Renal pelvis (tissue), 4 donors: Measurements from ENCODE around the gene PPP1R1B. TPM values are rescaled to one million over a fixed set of nuclear protein-coding genes. Genes with fewer than 3 reads are reported as not detected.
A peak's percentile ranks its signal among the peaks of the same experiment; 100 is the strongest.

ENCODE experiments used
- DNase-seq: peaks from one replicate; pipeline ENCODE4 v3.0.0-alpha.2; 2013
- polyA plus RNA-seq, 3 donors: library from polyadenylated mRNA; unstranded; fragments of 120-200 nt; gene quantifications; one replicate each; pipeline ENCODE4 v1.2.1, GENCODE V29; 2013; ENCODE audit not compliant: insufficient read length in 3 of 3

Gene PPP1R1B
- polyA plus RNA-seq, 3 donors: 9.1 to 13.6 (median 12.2) TPM

- no peak for DNase-seq
Measured at GRCh38 chr17:39612291-39612894, 14.4 kb upstream of the PPP1R1B start.

- DNase-seq: no peak
Measured at GRCh38 chr17:39612935-39613464, 13.8 kb upstream of the PPP1R1B start.

GRCh38 chr17:39614545-39615157 lies 12.1 kb upstream of the PPP1R1B start:
- no peak for DNase-seq

GRCh38 chr17:39615434-39615833 lies 11.3 kb upstream of the PPP1R1B start:
- DNase-seq: no peak

GRCh38 chr17:39617100-39617445 lies 9.7 kb upstream of the PPP1R1B start:
- DNase-seq: no peak

GRCh38 chr17:39617446-39618245 lies 9.1 kb upstream of the PPP1R1B start:
- peak; percentile 54 for DNase-seq

GRCh38 chr17:39618246-39618913 lies 8.4 kb upstream of the PPP1R1B start:
- DNase-seq: no peak

- no peak for DNase-seq
Measured at GRCh38 chr17:39618956-39619785, 7.6 kb upstream of the PPP1R1B start.

- DNase-seq: no peak
Measured at GRCh38 chr17:39619786-39620101, 7.0 kb upstream of the PPP1R1B start.

GRCh38 chr17:39621523-39622379 lies 5.0 kb upstream of the PPP1R1B start:
- peak; percentile 81 for DNase-seq

- no peak for DNase-seq
Measured at GRCh38 chr17:39622380-39623006, 4.3 kb upstream of the PPP1R1B start.

- DNase-seq: peak; percentile 56
Measured at GRCh38 chr17:39623356-39623950, 3.3 kb upstream of the PPP1R1B start.

GRCh38 chr17:39624313-39624712 lies 2.4 kb upstream of the PPP1R1B start:
- DNase-seq: no peak

- no peak for DNase-seq
Measured at GRCh38 chr17:39625198-39625785, 1.5 kb upstream of the PPP1R1B start.

- DNase-seq: no peak
Measured at GRCh38 chr17:39627047-39627711, 427 bp downstream of the PPP1R1B start.

GRCh38 chr17:39627712-39628516 lies 1.2 kb downstream of the PPP1R1B start:
- DNase-seq: no peak

GRCh38 chr17:39628655-39629493 lies 2.1 kb downstream of the PPP1R1B start:
- no peak for DNase-seq
